OCI-LY7 (cell line): ENCODE data around the gene PRKN.

Experiments
- EZH2phosphoT487 ChIP-seq: fragments of 200-600 bp; sonication (generic); IDR thresholded peaks from 2 replicates; pipeline ENCODE4 v1.6.1; 2018; ENCODE audit warnings: low read depth, borderline replicate concordance, mild to moderate bottlenecking, mixed run types, antibody characterized with exemption, low read length, moderate library complexity, mixed read lengths
- TF ChIP-seq, protein P1 (sequence below): fragments of 200-600 bp; sonication (generic); conservative IDR thresholded peaks from 2 replicates; pipeline ENCODE4 v1.5.1; 2014; ENCODE audit warnings: mild to moderate bottlenecking, antibody characterized with exemption, low read length, moderate library complexity, mixed read lengths

DNA sequence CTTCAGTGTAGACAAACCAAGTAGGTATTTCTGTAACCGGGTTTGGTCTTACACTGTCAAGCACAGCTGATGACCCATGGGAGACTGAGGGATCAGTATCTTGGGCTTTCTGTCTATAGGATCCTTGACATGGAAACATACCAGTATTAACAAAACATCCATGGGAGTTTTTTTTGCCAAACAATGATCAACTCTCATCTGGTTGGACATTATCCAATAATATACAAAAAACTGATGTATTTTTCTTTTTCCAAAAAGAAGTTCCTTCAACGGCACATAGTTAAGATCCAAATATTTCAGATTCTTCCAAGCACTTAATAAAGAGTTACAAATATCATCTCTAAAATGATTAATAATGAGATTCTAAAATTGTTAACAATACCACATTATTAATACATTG is 459.9 kb downstream of the PRKN start:
- TF ChIP-seq, protein P1, sequence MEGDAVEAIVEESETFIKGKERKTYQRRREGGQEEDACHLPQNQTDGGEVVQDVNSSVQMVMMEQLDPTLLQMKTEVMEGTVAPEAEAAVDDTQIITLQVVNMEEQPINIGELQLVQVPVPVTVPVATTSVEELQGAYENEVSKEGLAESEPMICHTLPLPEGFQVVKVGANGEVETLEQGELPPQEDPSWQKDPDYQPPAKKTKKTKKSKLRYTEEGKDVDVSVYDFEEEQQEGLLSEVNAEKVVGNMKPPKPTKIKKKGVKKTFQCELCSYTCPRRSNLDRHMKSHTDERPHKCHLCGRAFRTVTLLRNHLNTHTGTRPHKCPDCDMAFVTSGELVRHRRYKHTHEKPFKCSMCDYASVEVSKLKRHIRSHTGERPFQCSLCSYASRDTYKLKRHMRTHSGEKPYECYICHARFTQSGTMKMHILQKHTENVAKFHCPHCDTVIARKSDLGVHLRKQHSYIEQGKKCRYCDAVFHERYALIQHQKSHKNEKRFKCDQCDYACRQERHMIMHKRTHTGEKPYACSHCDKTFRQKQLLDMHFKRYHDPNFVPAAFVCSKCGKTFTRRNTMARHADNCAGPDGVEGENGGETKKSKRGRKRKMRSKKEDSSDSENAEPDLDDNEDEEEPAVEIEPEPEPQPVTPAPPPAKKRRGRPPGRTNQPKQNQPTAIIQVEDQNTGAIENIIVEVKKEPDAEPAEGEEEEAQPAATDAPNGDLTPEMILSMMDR: no peak
- no peak for TF ChIP-seq EZH2phosphoT487
